HFFc6 (cell line): ENCODE measurements around the gene OR52N1. TPM values are rescaled to one million over a fixed set of nuclear protein-coding genes. Genes with fewer than 3 reads are reported as not detected.
A peak's percentile ranks its signal among the peaks of the same experiment; 100 is the strongest.

Experiments
- DNase-seq: peaks from one replicate; pipeline ENCODE4 v3.0.0-alpha.2; 2018
- H3K27ac Mint-ChIP-seq: 2 replicates; pipeline ENCODE4 v1.8.0; 2020; ENCODE audit warnings: mild to moderate bottlenecking, mixed read lengths
- H3K27me3 Mint-ChIP-seq: 2 replicates; pipeline ENCODE4 v1.8.0; 2021; ENCODE audit warnings: mild to moderate bottlenecking, moderate library complexity, mixed read lengths; ENCODE audit not compliant: insufficient read depth
- H3K36me3 Mint-ChIP-seq: 2 replicates; pipeline ENCODE4 v1.8.0; 2021; ENCODE audit warnings: low read depth, mixed read lengths
- H3K4me1 Mint-ChIP-seq: 2 replicates; pipeline ENCODE4 v1.8.0; 2020; ENCODE audit warnings: low read depth, mixed read lengths
- H3K4me3 Mint-ChIP-seq: 2 replicates; pipeline ENCODE4 v1.8.0; 2020; ENCODE audit warnings: mild to moderate bottlenecking, moderate library complexity, mixed read lengths
- H3K9me3 Mint-ChIP-seq: 2 replicates; pipeline ENCODE4 v1.8.0; 2020; ENCODE audit warnings: mild to moderate bottlenecking, mixed read lengths
- CTCF ChIP-seq: fragments of 200-600 bp; sonication (generic); IDR thresholded peaks from 2 replicates; pipeline ENCODE4 v1.5.0; 2021; ENCODE audit warnings: antibody characterized with exemption, mild to moderate bottlenecking
- total RNA-seq, 6 experiments: library from RNA; stranded (reverse); fragmentation: NEBNext Ultra II Directional; extraction: Animal tissue kit (Norgen Biotek cat#: 25700); gene quantifications; 2 replicates in 1 of 6; 3 replicates in 5 of 6; pipeline ENCODE4 v1.2.3, GENCODE V29; 2021

Gene OR52N1
- total RNA-seq, 6 experiments from 2014 or later, result not detected

GRCh38 chr11:5815534-5815933 is 24.5 kb upstream of the OR52N1 start:
- H3K27ac Mint-ChIP-seq, result no peak overlapping the region
- 0 out of 2 replicates have a peak, but pooled peaks cover 4% of the 10 kb centered on the region for H3K4me1 Mint-ChIP-seq
- no peak overlapping the region for H3K4me3 Mint-ChIP-seq
- no peak for DNase-seq
- H3K36me3 Mint-ChIP-seq, result no peaks in the 10 kb centered on the region
- no peaks in the 10 kb centered on the region for H3K9me3 Mint-ChIP-seq
- no peak for TF ChIP-seq CTCF
- peaks cover 2% of the 10 kb centered on the region; the same call in 1 of the 2 replicates for H3K27me3 Mint-ChIP-seq

- Mint-ChIP-seq H3K4me1 (peaks cover 16% of the 10 kb centered on the region), H3K36me3 (no peaks in the 10 kb centered on the region), H3K27me3 (peaks cover 16% of the 10 kb centered on the region), H3K9me3 (no peaks in the 10 kb centered on the region), H3K27ac (no peak overlapping the region), H3K4me3 (no peak overlapping the region)
- TF ChIP-seq CTCF, result no peak
- no peak for DNase-seq
These were observed 19.1 kb upstream of the OR52N1 start for GRCh38 chr11:5809905-5810795.

- H3K36me3 Mint-ChIP-seq, result no peaks in the 10 kb centered on the region
- no peak overlapping the region; the same call in 1 of the 2 replicates for H3K27ac Mint-ChIP-seq
- H3K4me1 Mint-ChIP-seq, result peaks cover 16% of the 10 kb centered on the region
- no peak for TF ChIP-seq CTCF
- peaks cover 20% of the 10 kb centered on the region for H3K27me3 Mint-ChIP-seq
- no peaks in the 10 kb centered on the region; the same call in 1 of the 2 replicates for H3K9me3 Mint-ChIP-seq
- H3K4me3 Mint-ChIP-seq, result peak overlapping the region; percentile 91
- DNase-seq, result no peak
These were observed 18.1 kb upstream of the OR52N1 start for GRCh38 chr11:5809122-5809519.

GRCh38 chr11:5808500-5809121 is 17.5 kb upstream of the OR52N1 start, which contains the start of gene OR52N2:
TSS of gene OR52N2 (plus strand) at chr11:5808924. CDS start at chr11:5820336, 11,412 bp downstream.
- H3K27ac Mint-ChIP-seq, result no peak within 1 kb of the TSS; the same call in 1 of the 2 replicates
- H3K4me3 Mint-ChIP-seq, result peak within 1 kb of the TSS; percentile 91
- H3K36me3 Mint-ChIP-seq, result no peaks in the 10 kb centered on the region
- peak; percentile 87 for TF ChIP-seq CTCF
- no peaks in the 10 kb centered on the region; the same call in 1 of the 2 replicates for H3K9me3 Mint-ChIP-seq
- H3K4me1 Mint-ChIP-seq, result peaks cover 16% of the 10 kb centered on the region
- peak; percentile 67 for DNase-seq
- H3K27me3 Mint-ChIP-seq, result peaks cover 22% of the 10 kb centered on the region

- H3K9me3 Mint-ChIP-seq, result no peaks in the 10 kb centered on the region; the same call in 1 of the 2 replicates
- no peaks in the 10 kb centered on the region for H3K36me3 Mint-ChIP-seq
- no peak overlapping the region for H3K27ac Mint-ChIP-seq
- peaks cover 27% of the 10 kb centered on the region for H3K27me3 Mint-ChIP-seq
- no peak for DNase-seq
- no peak overlapping the region; the same call in 1 of the 2 replicates for H3K4me3 Mint-ChIP-seq
- no peak for TF ChIP-seq CTCF
- H3K4me1 Mint-ChIP-seq, result peaks cover 16% of the 10 kb centered on the region
These were observed 16.5 kb upstream of the OR52N1 start for GRCh38 chr11:5807580-5807979.
